ENCODE results near the gene TMEM175.

- TF ChIP-seq ZHX1 (CRISPR knock-in tag; IDR thresholded peaks at IDR 0.05; ENCODE audit: low read depth) (no peak), POLR2AphosphoS5 (IDR thresholded peaks at IDR 0.05; ENCODE audit: low read depth, low read length) (no peak), JUND (CRISPR knock-in tag; IDR thresholded peaks at IDR 0.05) (no peak), ZNF274 (CRISPR knock-in tag; IDR thresholded peaks at IDR 0.05) (no peak), NFE2L1 (CRISPR knock-in tag; IDR thresholded peaks at IDR 0.05; ENCODE audit: borderline replicate concordance) (no peak), SMC3 (IDR thresholded peaks at IDR 0.05; ENCODE audit: low read length) (no peak)
Measured at GRCh38 chr4:968621-969394, 36.5 kb downstream of the TMEM175 start.

Measured in HepG2 (cell line).